HCT116 (cell line): Measurements from ENCODE around the gene MCCD1. TPM values are rescaled to one million over a fixed set of nuclear protein-coding genes. Genes with fewer than 3 reads are reported as not detected.
A peak's percentile ranks its signal among the peaks of the same experiment; 100 is the strongest.

Experiments
- ATAC-seq: fragments of 200-7000 bp; cut with Tn5 transposase; 2 replicates; pipeline ENCODE4 v1.9.1; 2020; ENCODE audit warnings: mild to moderate bottlenecking, moderate library complexity
- BruUV-seq: library from RNA; stranded (reverse); fragments of 400-500 nt; replicated peaks from 2 replicates; lab custom pipeline; 2021; lab: Mats Ljungman, UMichigan
- CTCF ChIA-PET: fragments of 300-600 bp; sonication (Branson Sonifier 250); formaldehyde crosslinking; loops from one replicate; lab custom pipeline; 2021; ENCODE audit warnings: antibody characterized with exemption; lab: Charles Lee
- POLR2A ChIA-PET: fragments of 300-600, 350-600 bp; sonication (Branson Sonifier 250); formaldehyde crosslinking; loops from one replicate; lab custom pipeline; 2021; ENCODE audit warnings: antibody characterized with exemption; lab: Charles Lee
- RAD21 ChIA-PET, 2 experiments: fragments of 300-600 bp; sonication (Branson Sonifier 250); formaldehyde crosslinking; loops; one replicate each; lab custom pipeline; 2023; ENCODE audit warnings: low total read pairs in 2 of 2; ENCODE audit not compliant: uncharacterized antibody in 2 of 2, unreplicated experiment in 2 of 2, low non-redundant PET in 1 of 2; lab: Charles Lee
- DNase-seq: peaks from one replicate; pipeline ENCODE4 v3.0.0-alpha.2; 2010; ENCODE audit warnings: low read depth, low spot score
- H2AFZ ChIP-seq: fragments of 200-600 bp; shearing (Covaris generic), sonication (generic); 2 replicates; pipeline ENCODE4 v1.6.1; 2017; ENCODE audit warnings: low read depth, mixed run types, mixed read lengths, antibody characterized with exemption, low read length; ENCODE audit not compliant: poor library complexity, severe bottlenecking
- H3K27ac ChIP-seq: 2 replicates; pipeline ENCODE4 v1.5.1; 2012; ENCODE audit warnings: low read depth, low read length
- H3K27me3 ChIP-seq: fragments of 200-600 bp; sonication (generic); 2 replicates; pipeline ENCODE4 v1.6.1; 2016; ENCODE audit warnings: mixed run types, low read length, mixed read lengths; ENCODE audit not compliant: insufficient read depth
- H3K36me3 ChIP-seq, 2 experiments: fragments of 200-500 bp in 1 of 2; fragments of 200-600 bp in 1 of 2; sonication (Bioruptor generic) in 1 of 2; sonication (generic) in 1 of 2; 2 replicates each; pipeline versions ENCODE4 v1.5.1 to v1.6.1; 2014 to 2016; ENCODE audit warnings: low read length in 2 of 2, inconsistent platforms in 1 of 2, mixed read lengths in 1 of 2, mixed run types in 1 of 2; ENCODE audit not compliant: insufficient read depth in 2 of 2, control insufficient read depth in 1 of 2
- H3K4me1 ChIP-seq, 2 experiments: fragments of 200-600 bp in 1 of 2; sonication (generic) in 1 of 2; 2 replicates each; pipeline versions ENCODE4 v1.5.1 to v1.6.1; 2012 to 2017; ENCODE audit warnings: low read length in 2 of 2, inconsistent platforms in 1 of 2, mild to moderate bottlenecking in 1 of 2, mixed read lengths in 1 of 2, mixed run types in 1 of 2, moderate library complexity in 1 of 2; ENCODE audit not compliant: insufficient read depth in 2 of 2, control insufficient read depth in 1 of 2
- H3K4me2 ChIP-seq: fragments of 200-600 bp; sonication (generic); 2 replicates; pipeline ENCODE4 v1.6.1; 2017; ENCODE audit warnings: mixed run types, low read length, mixed read lengths
- H3K4me3 ChIP-seq, 2 experiments: fragments of 200-600 bp in 1 of 2; sonication (generic) in 1 of 2; replicated peaks in 1 of 2; 2 replicates each; pipeline ENCODE4 v1.5.1; 2011 to 2016; ENCODE audit warnings: low read length in 2 of 2, control low read depth in 1 of 2, low read depth in 1 of 2, mild to moderate bottlenecking in 1 of 2, mixed read lengths in 1 of 2, mixed run types in 1 of 2
- H3K79me2 ChIP-seq: fragments of 200-600 bp; sonication (generic); 2 replicates; pipeline ENCODE4 v1.6.1; 2017; ENCODE audit warnings: mild to moderate bottlenecking, mixed run types, low read length, moderate library complexity, mixed read lengths; ENCODE audit not compliant: insufficient read depth
- H3K9ac ChIP-seq: fragments of 200-600 bp; sonication (generic); 2 replicates; pipeline ENCODE4 v1.6.1; 2016; ENCODE audit warnings: low read length, mixed read lengths
- H3K9me2 ChIP-seq: fragments of 200-600 bp; sonication (generic), shearing (Covaris generic); 2 replicates; pipeline ENCODE4 v1.6.1; 2017; ENCODE audit warnings: mixed run types, mild to moderate bottlenecking, moderate library complexity; ENCODE audit not compliant: insufficient read depth
- H3K9me3 ChIP-seq, 2 experiments: fragments of 200-500 bp in 1 of 2; fragments of 200-600 bp in 1 of 2; sonication (Bioruptor generic) in 1 of 2; sonication (generic) in 1 of 2; 2 replicates each; pipeline ENCODE4 v1.6.1; 2014 to 2017; ENCODE audit warnings: low read length in 2 of 2, mixed read lengths in 2 of 2, inconsistent platforms in 1 of 2, low read depth in 1 of 2, mild to moderate bottlenecking in 1 of 2, mixed run types in 1 of 2, moderate library complexity in 1 of 2; ENCODE audit not compliant: control insufficient read depth in 1 of 2, insufficient read depth in 1 of 2
- H4K20me1 ChIP-seq: fragments of 200-600 bp; sonication (generic), shearing (Covaris generic); 2 replicates; pipeline ENCODE4 v1.6.1; 2017; ENCODE audit warnings: mixed run types, mild to moderate bottlenecking, moderate library complexity; ENCODE audit not compliant: insufficient read depth
- ATF3 ChIP-seq: IDR thresholded peaks from 2 replicates; pipeline ENCODE4 v1.6.1; 2012
- CBX3 ChIP-seq: IDR thresholded peaks from 2 replicates; pipeline ENCODE4 v1.6.1; 2012; ENCODE audit warnings: low read depth
- EGR1 ChIP-seq: IDR thresholded peaks from 2 replicates; pipeline ENCODE4 v1.6.1; 2012; ENCODE audit warnings: low read depth
- ELF1 ChIP-seq: IDR thresholded peaks from 2 replicates; pipeline ENCODE4 v1.6.1; 2012; ENCODE audit warnings: low read depth, borderline replicate concordance
- EZH2 ChIP-seq: fragments of 200-600 bp; sonication (generic); IDR thresholded peaks from 2 replicates; pipeline ENCODE4 v1.6.1; 2017; ENCODE audit warnings: antibody characterized with exemption, mixed run types
- EZH2phosphoT487 ChIP-seq: fragments of 200-600 bp; IDR thresholded peaks from 2 replicates; pipeline ENCODE4 v1.6.1; 2018; ENCODE audit warnings: antibody characterized with exemption, borderline replicate concordance
- FOSL1 ChIP-seq: IDR thresholded peaks from 2 replicates; pipeline ENCODE4 v1.6.1; 2012; ENCODE audit warnings: low read depth
- POLR2A ChIP-seq: IDR thresholded peaks from 2 replicates; pipeline ENCODE4 v1.7.0; 2011; ENCODE audit warnings: borderline replicate concordance; ENCODE audit not compliant: insufficient read depth, insufficient read length; ENCODE audit errors: extremely low read depth
- POLR2AphosphoS5 ChIP-seq: IDR thresholded peaks from 2 replicates; pipeline ENCODE4 v1.6.1; 2011; ENCODE audit warnings: mild to moderate bottlenecking, low read depth, low read length, moderate library complexity
- RAD21 ChIP-seq: IDR thresholded peaks from 2 replicates; pipeline ENCODE4 v1.6.1; 2012; ENCODE audit warnings: low read depth, mild to moderate bottlenecking
- REST ChIP-seq: IDR thresholded peaks from 2 replicates; pipeline ENCODE4 v1.6.1; 2012; ENCODE audit warnings: low read depth
- SIN3A ChIP-seq: IDR thresholded peaks from 2 replicates; pipeline ENCODE4 v1.6.1; 2012; ENCODE audit warnings: low read depth
- SRF ChIP-seq: IDR thresholded peaks from 2 replicates; pipeline ENCODE4 v1.6.1; 2012; ENCODE audit warnings: low read depth
- TCF7L2 ChIP-seq: IDR thresholded peaks from 2 replicates; pipeline ENCODE4 v1.7.0; 2011; ENCODE audit warnings: borderline replicate concordance, inconsistent platforms; ENCODE audit not compliant: insufficient read depth, insufficient read length; ENCODE audit errors: extremely low read depth
- YY1 ChIP-seq: IDR thresholded peaks from 2 replicates; pipeline ENCODE4 v1.6.1; 2011; ENCODE audit warnings: low read length, low read depth, moderate library complexity, mild to moderate bottlenecking; ENCODE audit not compliant: insufficient replicate concordance; ENCODE audit errors: extremely low read depth
- ZFX ChIP-seq: fragments of 450-650 bp; IDR thresholded peaks from 2 replicates; pipeline ENCODE4 v1.6.1; 2017
- ZNF274 ChIP-seq: fragments of 200-500 bp; sonication (Bioruptor generic); IDR thresholded peaks from 2 replicates; pipeline ENCODE4 v1.6.1; 2014; ENCODE audit warnings: mild to moderate bottlenecking, low read depth, low read length, inconsistent platforms
- intact Hi-C: fragments of 100-400 bp; cut with micrococcal nuclease; formaldehyde crosslinking; loops from 2 replicates; pipeline ENCODE4 v1.10.0; 2022
- total RNA-seq: library from RNA; stranded (reverse); gene quantifications from one replicate; pipeline ENCODE4 v1.2.1, GENCODE V29; 2021; ENCODE audit not compliant: unreplicated experiment
- TF ChIP-seq, protein P1 (sequence below): IDR thresholded peaks from 2 replicates; pipeline ENCODE4 v1.6.1; 2011; ENCODE audit warnings: mild to moderate bottlenecking, low read length, moderate library complexity; ENCODE audit not compliant: insufficient replicate concordance; ENCODE audit errors: extremely low read depth
- TF ChIP-seq, protein P2 (sequence below): IDR thresholded peaks from 2 replicates; pipeline ENCODE4 v1.6.1; 2012

The MCCD1 gene
- total RNA-seq, 1 experiment from 2014 or later = not detected

DNA sequence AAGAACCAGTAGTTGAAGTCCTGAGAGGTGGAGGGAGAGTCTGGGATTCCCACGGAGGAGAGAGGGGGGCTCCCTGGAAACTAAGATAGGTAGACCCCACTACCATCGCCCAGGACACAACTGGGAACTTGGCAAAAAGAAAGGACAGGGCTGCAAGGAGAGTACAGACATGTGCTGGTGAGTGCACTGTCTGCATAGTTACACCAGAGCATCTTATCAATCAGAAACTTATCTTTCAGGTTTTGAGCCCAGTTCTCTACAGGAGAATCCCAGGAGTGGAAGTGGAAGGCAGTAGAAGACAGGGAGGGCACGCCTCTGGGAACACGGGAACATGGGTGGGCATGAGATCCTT is 30.8 kb downstream of the MCCD1 start:
- POLR2A ChIA-PET = no interaction called here
- ATAC-seq = no peak

More for the DNA sequence above, 30.8 kb downstream of the MCCD1 start:
- DNase-seq = no peak
- Histone ChIP-seq H3K27ac (no peak overlapping the region), H4K20me1 (no peaks in the 10 kb centered on the region), H3K27me3 (no peaks in the 10 kb centered on the region), H3K36me3 (peaks cover 18 to 20% of the 10 kb centered on the region in 2 experiments), H3K4me3 (no peak overlapping the region), H3K9ac (peak overlapping the region; percentile 31; the same call in 1 of the 2 replicates), H2AFZ (no peak overlapping the region), H3K4me2 (peak overlapping the region; percentile 72), H3K9me3 (no peaks in the 10 kb centered on the region), H3K4me1 (peaks cover 5 to 24% of the 10 kb centered on the region in 2 experiments; a peak in 3 of 4 replicates), H3K79me2 (peaks cover 6% of the 10 kb centered on the region; the same call in 1 of the 2 replicates), H3K9me2 (no peaks in the 10 kb centered on the region)
- CTCF ChIA-PET = no interaction called here
- no TSS peak for BruUV-seq
- intact Hi-C loops = no loop called here
- TF ChIP-seq YY1 (no peak), ZFX (no peak), EZH2phosphoT487 (no peak), SRF (no peak), FOSL1 (no peak), CBX3 (no peak), REST (no peak), POLR2A (no peak), EZH2 (no peak), RAD21 (no peak), ATF3 (no peak), TCF7L2 (no peak), SIN3A (no peak), POLR2AphosphoS5 (no peak), ZNF274 (no peak), ELF1 (no peak), EGR1 (no peak)
- TF ChIP-seq, protein P1, sequence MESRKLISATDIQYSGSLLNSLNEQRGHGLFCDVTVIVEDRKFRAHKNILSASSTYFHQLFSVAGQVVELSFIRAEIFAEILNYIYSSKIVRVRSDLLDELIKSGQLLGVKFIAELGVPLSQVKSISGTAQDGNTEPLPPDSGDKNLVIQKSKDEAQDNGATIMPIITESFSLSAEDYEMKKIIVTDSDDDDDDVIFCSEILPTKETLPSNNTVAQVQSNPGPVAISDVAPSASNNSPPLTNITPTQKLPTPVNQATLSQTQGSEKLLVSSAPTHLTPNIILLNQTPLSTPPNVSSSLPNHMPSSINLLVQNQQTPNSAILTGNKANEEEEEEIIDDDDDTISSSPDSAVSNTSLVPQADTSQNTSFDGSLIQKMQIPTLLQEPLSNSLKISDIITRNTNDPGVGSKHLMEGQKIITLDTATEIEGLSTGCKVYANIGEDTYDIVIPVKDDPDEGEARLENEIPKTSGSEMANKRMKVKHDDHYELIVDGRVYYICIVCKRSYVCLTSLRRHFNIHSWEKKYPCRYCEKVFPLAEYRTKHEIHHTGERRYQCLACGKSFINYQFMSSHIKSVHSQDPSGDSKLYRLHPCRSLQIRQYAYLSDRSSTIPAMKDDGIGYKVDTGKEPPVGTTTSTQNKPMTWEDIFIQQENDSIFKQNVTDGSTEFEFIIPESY = no peak
- TF ChIP-seq, protein P2, sequence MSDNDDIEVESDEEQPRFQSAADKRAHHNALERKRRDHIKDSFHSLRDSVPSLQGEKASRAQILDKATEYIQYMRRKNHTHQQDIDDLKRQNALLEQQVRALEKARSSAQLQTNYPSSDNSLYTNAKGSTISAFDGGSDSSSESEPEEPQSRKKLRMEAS = no peak
- RAD21 ChIA-PET = no interaction called here
